ENCODE measurements around the gene MYH13.

MYH13 gene

GRCh38 chr17:10268005-10268404 is 104.8 kb downstream of the MYH13 start:
- no peak for DNase-seq (ENCODE audit: low read depth, low spot score)
- no peak overlapping the region for H3K4me3 ChIP-seq (ENCODE audit: low read length)

GRCh38 chr17:10266296-10266876 is 106.4 kb downstream of the MYH13 start:
- H3K4me3 ChIP-seq (ENCODE audit: low read length) = no peak overlapping the region
- DNase-seq (ENCODE audit: low read depth, low spot score) = no peak

GRCh38 chr17:10265100-10265810 is 107.6 kb downstream of the MYH13 start:
- DNase-seq (ENCODE audit: low read depth, low spot score) = no peak
- H3K4me3 ChIP-seq (ENCODE audit: low read length) = no peak overlapping the region

- no peak for DNase-seq (ENCODE audit: low read depth, low spot score)
- no peak overlapping the region for H3K4me3 ChIP-seq (ENCODE audit: low read length)
These were observed 108.8 kb downstream of the MYH13 start for GRCh38 chr17:10264051-10264450.

GRCh38 chr17:10262451-10262850 is 110.4 kb downstream of the MYH13 start:
- H3K4me3 ChIP-seq (ENCODE audit: low read length) = no peak overlapping the region
- no peak for DNase-seq (ENCODE audit: low read depth, low spot score)

GRCh38 chr17:10261098-10261497 is 111.7 kb downstream of the MYH13 start:
- DNase-seq (ENCODE audit: low read depth, low spot score) = no peak
- no peak overlapping the region for H3K4me3 ChIP-seq (ENCODE audit: low read length)

- no peak for DNase-seq (ENCODE audit: low read depth, low spot score)
- H3K4me3 ChIP-seq (ENCODE audit: low read length) = no peak overlapping the region
These were observed 121.4 kb downstream of the MYH13 start for GRCh38 chr17:10251212-10251948.
